ENCODE measurements around the gene GCFC2. TPM values are rescaled to one million over a fixed set of nuclear protein-coding genes. Genes with fewer than 3 reads are reported as not detected.
A peak's percentile ranks its signal among the peaks of the same experiment; 100 is the strongest.

GCFC2 gene
- total RNA-seq, 1 experiment from 2014 or later, result 22.5 TPM

GRCh38 chr2:75710220-75710576, 517 bp downstream of the GCFC2 start:
- H3K4me1 ChIP-seq, result peaks cover 7% of the 10 kb centered on the region; the same call in 1 of the 2 replicates
- Mint-ChIP-seq H3K27me3 (ENCODE audit: insufficient read depth, unreplicated experiment) (peaks cover 5% of the 10 kb centered on the region), H3K4me1 (ENCODE audit: low read depth, unreplicated experiment) (peaks cover 14% of the 10 kb centered on the region), H3K4me3 (ENCODE audit: unreplicated experiment) (peak overlapping the region; percentile 74), H3K36me3 (ENCODE audit: insufficient read depth, unreplicated experiment) (peaks cover 10% of the 10 kb centered on the region), H3K9me3 (ENCODE audit: unreplicated experiment) (no peaks in the 10 kb centered on the region), H3K27ac (ENCODE audit: unreplicated experiment) (peak overlapping the region; percentile 94)
- DNase-seq, result no peak
- no peaks in the 10 kb centered on the region for H3K27me3 ChIP-seq (replicated peaks; ENCODE audit: control insufficient read depth, insufficient read depth, low read length)
- no peaks in the 10 kb centered on the region for H3K9me3 ChIP-seq
- TF ChIP-seq, protein P1, sequence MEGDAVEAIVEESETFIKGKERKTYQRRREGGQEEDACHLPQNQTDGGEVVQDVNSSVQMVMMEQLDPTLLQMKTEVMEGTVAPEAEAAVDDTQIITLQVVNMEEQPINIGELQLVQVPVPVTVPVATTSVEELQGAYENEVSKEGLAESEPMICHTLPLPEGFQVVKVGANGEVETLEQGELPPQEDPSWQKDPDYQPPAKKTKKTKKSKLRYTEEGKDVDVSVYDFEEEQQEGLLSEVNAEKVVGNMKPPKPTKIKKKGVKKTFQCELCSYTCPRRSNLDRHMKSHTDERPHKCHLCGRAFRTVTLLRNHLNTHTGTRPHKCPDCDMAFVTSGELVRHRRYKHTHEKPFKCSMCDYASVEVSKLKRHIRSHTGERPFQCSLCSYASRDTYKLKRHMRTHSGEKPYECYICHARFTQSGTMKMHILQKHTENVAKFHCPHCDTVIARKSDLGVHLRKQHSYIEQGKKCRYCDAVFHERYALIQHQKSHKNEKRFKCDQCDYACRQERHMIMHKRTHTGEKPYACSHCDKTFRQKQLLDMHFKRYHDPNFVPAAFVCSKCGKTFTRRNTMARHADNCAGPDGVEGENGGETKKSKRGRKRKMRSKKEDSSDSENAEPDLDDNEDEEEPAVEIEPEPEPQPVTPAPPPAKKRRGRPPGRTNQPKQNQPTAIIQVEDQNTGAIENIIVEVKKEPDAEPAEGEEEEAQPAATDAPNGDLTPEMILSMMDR (IDR thresholded peaks at IDR 0.05; ENCODE audit: insufficient read depth in 1 of 2, low read depth in 1 of 2, low read length in 1 of 2, severe bottlenecking in 1 of 2, unreplicated experiment in 1 of 2), result no peak
- POLR2A ChIA-PET, result interaction anchor here (1.2 kb wide), 1 partner anchor 63 kb away, joined by 4 read pairs; the partner anchor contains the start of gene MRPL19
- CTCF ChIA-PET, result interaction anchor here (1.2 to 1.7 kb wide), 3 partner anchors 20 to 82 kb away, joined by 4 to 7 read pairs (median 6); no protein-coding TSS in a partner anchor
- no TSS peak for BruUV-seq (replicated peaks)
- H3K4me3 ChIP-seq (ENCODE audit: low read depth, low read length), result peak overlapping the region; percentile 69
- H3K36me3 ChIP-seq (ENCODE audit: control insufficient read depth, insufficient read depth, low read length), result no peaks in the 10 kb centered on the region
- intact Hi-C loops (cut with micrococcal nuclease; ENCODE audit: unreplicated experiment), result loop anchor here (2.0 kb wide), 1 partner anchor 63 kb away; the partner anchor contains the start of gene MRPL19

DNA sequence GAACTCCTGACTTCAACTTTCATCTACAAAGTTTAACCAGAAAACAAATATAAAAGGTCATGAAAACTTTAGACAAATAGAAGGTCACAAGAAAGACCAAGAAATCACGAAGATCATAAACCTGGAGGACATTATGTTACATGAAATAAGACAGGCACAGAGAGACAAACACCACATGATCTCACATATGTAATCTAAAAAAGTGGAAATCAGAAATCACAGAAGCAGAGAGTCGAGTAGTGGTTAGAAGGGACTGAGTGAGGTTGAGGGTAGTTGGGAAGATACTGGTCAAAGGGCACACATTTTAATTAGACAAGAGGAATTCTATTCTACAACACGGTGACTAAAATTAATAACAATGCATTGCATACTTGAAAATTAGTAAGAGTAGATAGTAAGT, 1.4 kb downstream of the GCFC2 start:
- no peaks in the 10 kb centered on the region for H3K27me3 ChIP-seq (replicated peaks; ENCODE audit: control insufficient read depth, insufficient read depth, low read length)
- H3K9me3 ChIP-seq, result no peaks in the 10 kb centered on the region
- Mint-ChIP-seq H3K27me3 (ENCODE audit: insufficient read depth, unreplicated experiment) (no peaks in the 10 kb centered on the region), H3K36me3 (ENCODE audit: insufficient read depth, unreplicated experiment) (peaks cover 18% of the 10 kb centered on the region), H3K27ac (ENCODE audit: unreplicated experiment) (peak overlapping the region; percentile 24), H3K4me3 (ENCODE audit: unreplicated experiment) (peak overlapping the region; percentile 74), H3K9me3 (ENCODE audit: unreplicated experiment) (no peaks in the 10 kb centered on the region), H3K4me1 (ENCODE audit: low read depth, unreplicated experiment) (peaks cover 7% of the 10 kb centered on the region)
- BruUV-seq (replicated peaks), result no TSS peak
- ChIA-PET POLR2A (interaction anchor here (0.6 kb wide), 1 partner anchor 168 kb away, joined by 3 read pairs; no protein-coding TSS in a partner anchor), CTCF (no interaction called here)
- DNase-seq, result no peak
- intact Hi-C loops (cut with micrococcal nuclease; ENCODE audit: unreplicated experiment), result no loop called here
- peak overlapping the region; percentile 69 for H3K4me3 ChIP-seq (ENCODE audit: low read depth, low read length)
- TF ChIP-seq, protein P1 (IDR thresholded peaks at IDR 0.05; ENCODE audit: insufficient read depth in 1 of 2, low read depth in 1 of 2, low read length in 1 of 2, severe bottlenecking in 1 of 2, unreplicated experiment in 1 of 2), result no peak
- no peaks in the 10 kb centered on the region for H3K36me3 ChIP-seq (ENCODE audit: control insufficient read depth, insufficient read depth, low read length)
- peaks cover 7% of the 10 kb centered on the region; the same call in 1 of the 2 replicates for H3K4me1 ChIP-seq

GRCh38 chr2:75707901-75708300, 2.8 kb downstream of the GCFC2 start:
- Mint-ChIP-seq H3K27me3 (ENCODE audit: insufficient read depth, unreplicated experiment) (no peaks in the 10 kb centered on the region), H3K4me3 (ENCODE audit: unreplicated experiment) (peak overlapping the region; percentile 40), H3K4me1 (ENCODE audit: low read depth, unreplicated experiment) (peaks cover 7% of the 10 kb centered on the region), H3K36me3 (ENCODE audit: insufficient read depth, unreplicated experiment) (peaks cover 32% of the 10 kb centered on the region), H3K9me3 (ENCODE audit: unreplicated experiment) (no peaks in the 10 kb centered on the region), H3K27ac (ENCODE audit: unreplicated experiment) (no peak overlapping the region)
- Histone ChIP-seq H3K9me3 (no peaks in the 10 kb centered on the region), H3K27me3 (replicated peaks; ENCODE audit: control insufficient read depth, insufficient read depth, low read length) (no peaks in the 10 kb centered on the region), H3K4me3 (ENCODE audit: low read depth, low read length) (no peak overlapping the region), H3K4me1 (peaks cover 7% of the 10 kb centered on the region; the same call in 1 of the 2 replicates), H3K36me3 (ENCODE audit: control insufficient read depth, insufficient read depth, low read length) (no peaks in the 10 kb centered on the region; the same call in 1 of the 2 replicates)
- TF ChIP-seq, protein P1 (IDR thresholded peaks at IDR 0.05; ENCODE audit: insufficient read depth in 1 of 2, low read depth in 1 of 2, low read length in 1 of 2, severe bottlenecking in 1 of 2, unreplicated experiment in 1 of 2), result no peak
- ChIA-PET POLR2A (no interaction called here), CTCF (no interaction called here)
- intact Hi-C loops (cut with micrococcal nuclease; ENCODE audit: unreplicated experiment), result no loop called here
- no TSS peak for BruUV-seq (replicated peaks)
- no peak for DNase-seq
